Stimulated activated CD8-positive, alpha-beta memory T cell treated with anti-CD3 and anti-CD28 coated beads, Interleukin-15, amount 100 ng/mL, for 24 hours (primary cell): ENCODE data around the gene CEP290.

ENCODE experiments used
- DNase-seq: peaks from one replicate; pipeline ENCODE4 v3.0.0-alpha.2; 2020; ENCODE audit warnings: low read depth

CEP290 gene

GRCh38 chr12:88141774-88142609 is at the start of gene CEP290, which contains the start of gene TMTC3:
CEP290 (minus strand) TSS chr12:88142088; CDS start chr12:88141307, 781 bp downstream.
TMTC3 (plus strand) TSS chr12:88142307; CDS start chr12:88148316, 6,009 bp downstream.
- peak; percentile 66 for DNase-seq

GRCh38 chr12:88188180-88188579 is 46.3 kb upstream of the CEP290 start:
- no peak for DNase-seq

- DNase-seq, result no peak
These were observed 45.7 kb upstream of the CEP290 start for GRCh38 chr12:88187571-88187970.

- no peak for DNase-seq
These were observed 44.1 kb upstream of the CEP290 start for GRCh38 chr12:88185988-88186387.

GRCh38 chr12:88185279-88185678 is 43.4 kb upstream of the CEP290 start:
- no peak for DNase-seq

- DNase-seq, result no peak
These were observed 42.3 kb upstream of the CEP290 start for GRCh38 chr12:88184196-88184595.

- DNase-seq, result no peak
These were observed 40.5 kb upstream of the CEP290 start for GRCh38 chr12:88182416-88182815.

GRCh38 chr12:88181881-88182280 is 40.0 kb upstream of the CEP290 start:
- no peak for DNase-seq

GRCh38 chr12:88179436-88180014 is 37.6 kb upstream of the CEP290 start:
- DNase-seq, result no peak

- no peak for DNase-seq
These were observed 33.7 kb upstream of the CEP290 start for GRCh38 chr12:88175544-88175943.

- no peak for DNase-seq
These were observed 31.0 kb upstream of the CEP290 start for GRCh38 chr12:88172844-88173407.

GRCh38 chr12:88167384-88167783 is 25.5 kb upstream of the CEP290 start:
- no peak for DNase-seq

GRCh38 chr12:88166179-88166578 is 24.3 kb upstream of the CEP290 start:
- no peak for DNase-seq

- no peak for DNase-seq
These were observed 21.5 kb upstream of the CEP290 start for GRCh38 chr12:88163371-88163770.

- DNase-seq, result no peak
These were observed 14.3 kb upstream of the CEP290 start for GRCh38 chr12:88156075-88156654.

- no peak for DNase-seq
These were observed 12.1 kb upstream of the CEP290 start for GRCh38 chr12:88153959-88154358.

- no peak for DNase-seq
These were observed 8.2 kb upstream of the CEP290 start for GRCh38 chr12:88150063-88150462.

- DNase-seq, result no peak
These were observed 3.9 kb upstream of the CEP290 start for GRCh38 chr12:88145567-88146505.

- no peak for DNase-seq
These were observed 2.9 kb upstream of the CEP290 start for GRCh38 chr12:88144546-88145468.

- no peak for DNase-seq
These were observed 2.1 kb upstream of the CEP290 start for GRCh38 chr12:88144037-88144436.

GRCh38 chr12:88142610-88142991 is 713 bp upstream of the CEP290 start:
- peak; percentile 4 for DNase-seq
